Liver (tissue), 9 donors: ENCODE measurements around the gene ZGRF1. TPM values are rescaled to one million over a fixed set of nuclear protein-coding genes. Genes with fewer than 3 reads are reported as not detected.

Source experiments
- DNase-seq: peaks from one replicate; pipeline ENCODE4 v3.0.0-alpha.2; 2017; ENCODE audit warnings: low spot score
- H3K27ac ChIP-seq, 2 donors: one replicate each; pipeline ENCODE4 v1.7.0; 2013; ENCODE audit warnings: inconsistent platforms in 2 of 2, low read length in 2 of 2, control low read depth in 1 of 2, low read depth in 1 of 2, mild to moderate bottlenecking in 1 of 2
- H3K27me3 ChIP-seq, 4 donors: one replicate each; pipeline versions ENCODE4 v1.6.1 to v1.7.0; 2013; ENCODE audit warnings: low read length in 3 of 4, inconsistent platforms in 1 of 4, mild to moderate bottlenecking in 1 of 4, moderate library complexity in 1 of 4; ENCODE audit not compliant: control insufficient read depth in 4 of 4, insufficient read depth in 4 of 4
- H3K36me3 ChIP-seq, 4 donors: one replicate each; pipeline versions ENCODE4 v1.6.1 to v1.7.0; 2013; ENCODE audit warnings: low read length in 3 of 4, mild to moderate bottlenecking in 3 of 4, low read depth in 1 of 4, moderate library complexity in 1 of 4; ENCODE audit not compliant: control insufficient read depth in 4 of 4, insufficient read depth in 3 of 4
- H3K4me1 ChIP-seq, 4 donors: one replicate each; pipeline versions ENCODE4 v1.6.1 to v1.7.0; 2013; ENCODE audit warnings: low read length in 3 of 4, mild to moderate bottlenecking in 3 of 4, moderate library complexity in 1 of 4; ENCODE audit not compliant: control insufficient read depth in 4 of 4, insufficient read depth in 4 of 4
- H3K4me3 ChIP-seq, 3 donors: one replicate each; pipeline versions ENCODE4 v1.6.1 to v1.7.0; 2013; ENCODE audit warnings: low read length in 3 of 3, control low read depth in 1 of 3, low read depth in 1 of 3, mild to moderate bottlenecking in 1 of 3
- H3K9ac ChIP-seq, 2 donors: one replicate each; pipeline ENCODE4 v1.7.0; 2013; ENCODE audit warnings: low read length in 2 of 2, mild to moderate bottlenecking in 2 of 2, moderate library complexity in 2 of 2, control low read depth in 1 of 2, low read depth in 1 of 2
- H3K9me3 ChIP-seq, 4 donors: one replicate each; pipeline versions ENCODE4 v1.6.1 to v1.7.0; 2013; ENCODE audit warnings: low read length in 3 of 4; ENCODE audit not compliant: control insufficient read depth in 4 of 4
- EGR1 ChIP-seq, 2 donors: IDR thresholded peaks; 2 replicates each; pipeline ENCODE4 v1.6.1; 2016 to 2018; ENCODE audit warnings: antibody characterized with exemption in 2 of 2, low read depth in 2 of 2
- FOXA1 ChIP-seq: IDR thresholded peaks from 2 replicates; pipeline ENCODE4 v1.6.1; 2016; ENCODE audit warnings: antibody characterized with exemption
- FOXA2 ChIP-seq: IDR thresholded peaks from 2 replicates; pipeline ENCODE4 v1.6.1; 2016; ENCODE audit warnings: antibody characterized with exemption
- GABPA ChIP-seq, 2 donors: IDR thresholded peaks in 1 of 2; conservative IDR thresholded peaks in 1 of 2; 2 replicates each; pipeline ENCODE4 v1.6.1; 2016; ENCODE audit warnings: antibody characterized with exemption in 2 of 2, mild to moderate bottlenecking in 1 of 2, moderate library complexity in 1 of 2
- HNF4A ChIP-seq, 2 donors: conservative IDR thresholded peaks; 2 replicates each; pipeline ENCODE4 v1.6.1; 2016; ENCODE audit warnings: antibody characterized with exemption in 2 of 2, mild to moderate bottlenecking in 2 of 2
- HNF4G ChIP-seq: IDR thresholded peaks from 2 replicates; pipeline ENCODE4 v1.6.1; 2016; ENCODE audit warnings: antibody characterized with exemption
- JUND ChIP-seq, 2 donors: IDR thresholded peaks; 2 replicates each; pipeline ENCODE4 v1.6.1; 2016; ENCODE audit warnings: antibody characterized with exemption in 2 of 2
- NR2F2 ChIP-seq: IDR thresholded peaks from 2 replicates; pipeline ENCODE4 v1.6.1; 2016; ENCODE audit warnings: antibody characterized with exemption
- RAD21 ChIP-seq, 2 donors: IDR thresholded peaks; 2 replicates each; pipeline ENCODE4 v1.6.1; 2016; ENCODE audit warnings: antibody characterized with exemption in 2 of 2, mild to moderate bottlenecking in 2 of 2
- RXRA ChIP-seq, 2 donors: IDR thresholded peaks; 2 replicates each; pipeline ENCODE4 v1.6.1; 2017 to 2018; ENCODE audit warnings: antibody characterized with exemption in 2 of 2, mild to moderate bottlenecking in 1 of 2
- SP1 ChIP-seq: IDR thresholded peaks from 2 replicates; pipeline ENCODE4 v1.6.1; 2018; ENCODE audit warnings: antibody characterized with exemption, mild to moderate bottlenecking
- TAF1 ChIP-seq: conservative IDR thresholded peaks from 2 replicates; pipeline ENCODE4 v1.6.1; 2016; ENCODE audit warnings: antibody characterized with exemption, mild to moderate bottlenecking
- YY1 ChIP-seq: IDR thresholded peaks from 2 replicates; pipeline ENCODE4 v1.6.1; 2016; ENCODE audit warnings: antibody characterized with exemption, mild to moderate bottlenecking
- WGBS: extraction: QIAGEN DNeasy Blood & Tissue Kit; methylation state at CpG from one replicate; pipeline ENCODE4 v1.1.7; 2013; 5-methylcytosine and 5-hydroxymethylcytosine counted together
- polyA plus RNA-seq, 2 donors: library from polyadenylated mRNA; stranded (reverse) in 1 of 2; unstranded in 1 of 2; fragments of 200-250 nt in 1 of 2; fragments of >200 nt in 1 of 2; fragmentation: Nextera tagmentation in 1 of 2; extraction: Ambion mirVana in 1 of 2; gene quantifications; one replicate each; pipeline versions ENCODE4 v1.2.1 to v1.2.3, GENCODE V29; 2013 to 2015
- total RNA-seq, 2 donors: library from RNA; depleted of rRNA; stranded (reverse); fragments of >200 nt; gene quantifications; one replicate each; pipeline ENCODE4 v1.2.3, GENCODE V29; 2014
- TF ChIP-seq, protein P1 (sequence below): IDR thresholded peaks from 2 replicates; pipeline ENCODE4 v1.6.1; 2016; ENCODE audit warnings: antibody characterized with exemption
- TF ChIP-seq, protein P2 (sequence below): IDR thresholded peaks from 2 replicates; pipeline ENCODE4 v1.6.1; 2016; ENCODE audit warnings: antibody characterized with exemption
- TF ChIP-seq, protein P3 (sequence below): fragments of 150-350 bp; IDR thresholded peaks from 2 replicates; pipeline ENCODE4 v1.5.1; 2017; ENCODE audit warnings: improper control_type of control experiment, low read depth, low read length; ENCODE audit not compliant: missing input control
- TF ChIP-seq, protein P4 (sequence below): IDR thresholded peaks from 2 replicates; pipeline ENCODE4 v1.6.1; 2016; ENCODE audit warnings: antibody characterized with exemption
- TF ChIP-seq, protein P5 (sequence below): IDR thresholded peaks from 2 replicates; pipeline ENCODE4 v1.6.1; 2016; ENCODE audit warnings: antibody characterized with exemption, mild to moderate bottlenecking
- donor health status: healthy.
- donor health status: healthy.
- donor health status: healthy.
- donor health status: healthy.
- donor health status: healthy.

The ZGRF1 gene
- total and polyA plus RNA-seq, 4 donors = 0.38 to 12.7 (median 2.1) TPM

DNA sequence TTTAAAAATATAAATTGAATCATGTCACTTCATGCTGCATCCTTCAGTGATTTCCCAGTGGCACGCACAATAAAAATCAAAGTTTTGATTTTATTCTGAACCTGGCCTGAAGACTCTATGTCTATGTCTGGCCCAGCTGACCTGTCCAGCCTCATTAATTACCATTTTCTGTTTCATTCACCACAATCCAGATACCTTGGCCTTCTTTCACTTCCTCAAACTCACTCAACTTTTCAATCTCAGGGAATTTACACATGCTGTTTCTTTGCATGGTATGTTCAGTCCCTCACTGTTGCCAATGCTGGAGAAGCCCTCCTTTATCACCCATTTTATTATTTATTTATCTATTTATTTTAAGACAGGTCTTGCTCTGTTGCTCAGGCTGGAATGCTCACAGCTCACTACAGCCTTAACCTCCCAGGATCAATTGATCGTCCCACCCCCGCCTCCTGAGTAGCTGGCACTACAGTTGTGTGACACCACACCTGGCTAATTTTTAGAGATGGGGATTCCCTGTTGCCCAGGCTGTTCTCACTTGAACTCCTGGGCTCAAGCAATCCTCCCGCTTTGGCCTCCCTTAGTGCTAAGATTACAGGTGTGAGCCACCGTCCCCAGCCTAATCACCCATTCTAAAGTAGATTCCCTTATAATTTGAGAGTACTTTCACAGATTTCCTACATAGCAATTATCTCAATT is 43.1 kb downstream of the ZGRF1 start:
- peaks cover 0 to 2% (median 0%) of the 10 kb centered on the region in 4 donors for H3K9me3 ChIP-seq
- no peak overlapping the region for H3K27ac ChIP-seq
- TF ChIP-seq FOXA1 (no peak), FOXA2 (no peak), JUND (IDR thresholded peaks at IDR 0.05) (no peak), RAD21 (IDR thresholded peaks at IDR 0.05) (no peak), GABPA (IDR thresholded peaks at IDR 0.05 in 1 of 2, conservative IDR thresholded peaks at IDR 0.05 in 1 of 2) (no peak), RXRA (IDR thresholded peaks at IDR 0.05) (no peak), EGR1 (IDR thresholded peaks at IDR 0.05; ENCODE audit: low read depth in 2 of 2) (no peak), NR2F2 (no peak), HNF4A (conservative IDR thresholded peaks at IDR 0.05) (no peak), SP1 (no peak), HNF4G (no peak), TAF1 (no peak), YY1 (no peak)
- TF ChIP-seq, protein P1, sequence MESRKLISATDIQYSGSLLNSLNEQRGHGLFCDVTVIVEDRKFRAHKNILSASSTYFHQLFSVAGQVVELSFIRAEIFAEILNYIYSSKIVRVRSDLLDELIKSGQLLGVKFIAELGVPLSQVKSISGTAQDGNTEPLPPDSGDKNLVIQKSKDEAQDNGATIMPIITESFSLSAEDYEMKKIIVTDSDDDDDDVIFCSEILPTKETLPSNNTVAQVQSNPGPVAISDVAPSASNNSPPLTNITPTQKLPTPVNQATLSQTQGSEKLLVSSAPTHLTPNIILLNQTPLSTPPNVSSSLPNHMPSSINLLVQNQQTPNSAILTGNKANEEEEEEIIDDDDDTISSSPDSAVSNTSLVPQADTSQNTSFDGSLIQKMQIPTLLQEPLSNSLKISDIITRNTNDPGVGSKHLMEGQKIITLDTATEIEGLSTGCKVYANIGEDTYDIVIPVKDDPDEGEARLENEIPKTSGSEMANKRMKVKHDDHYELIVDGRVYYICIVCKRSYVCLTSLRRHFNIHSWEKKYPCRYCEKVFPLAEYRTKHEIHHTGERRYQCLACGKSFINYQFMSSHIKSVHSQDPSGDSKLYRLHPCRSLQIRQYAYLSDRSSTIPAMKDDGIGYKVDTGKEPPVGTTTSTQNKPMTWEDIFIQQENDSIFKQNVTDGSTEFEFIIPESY = no peak
- TF ChIP-seq, protein P2, sequence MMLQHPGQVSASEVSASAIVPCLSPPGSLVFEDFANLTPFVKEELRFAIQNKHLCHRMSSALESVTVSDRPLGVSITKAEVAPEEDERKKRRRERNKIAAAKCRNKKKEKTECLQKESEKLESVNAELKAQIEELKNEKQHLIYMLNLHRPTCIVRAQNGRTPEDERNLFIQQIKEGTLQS = no peak
- TF ChIP-seq, protein P3, sequence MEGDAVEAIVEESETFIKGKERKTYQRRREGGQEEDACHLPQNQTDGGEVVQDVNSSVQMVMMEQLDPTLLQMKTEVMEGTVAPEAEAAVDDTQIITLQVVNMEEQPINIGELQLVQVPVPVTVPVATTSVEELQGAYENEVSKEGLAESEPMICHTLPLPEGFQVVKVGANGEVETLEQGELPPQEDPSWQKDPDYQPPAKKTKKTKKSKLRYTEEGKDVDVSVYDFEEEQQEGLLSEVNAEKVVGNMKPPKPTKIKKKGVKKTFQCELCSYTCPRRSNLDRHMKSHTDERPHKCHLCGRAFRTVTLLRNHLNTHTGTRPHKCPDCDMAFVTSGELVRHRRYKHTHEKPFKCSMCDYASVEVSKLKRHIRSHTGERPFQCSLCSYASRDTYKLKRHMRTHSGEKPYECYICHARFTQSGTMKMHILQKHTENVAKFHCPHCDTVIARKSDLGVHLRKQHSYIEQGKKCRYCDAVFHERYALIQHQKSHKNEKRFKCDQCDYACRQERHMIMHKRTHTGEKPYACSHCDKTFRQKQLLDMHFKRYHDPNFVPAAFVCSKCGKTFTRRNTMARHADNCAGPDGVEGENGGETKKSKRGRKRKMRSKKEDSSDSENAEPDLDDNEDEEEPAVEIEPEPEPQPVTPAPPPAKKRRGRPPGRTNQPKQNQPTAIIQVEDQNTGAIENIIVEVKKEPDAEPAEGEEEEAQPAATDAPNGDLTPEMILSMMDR = no peak
- TF ChIP-seq, protein P4, sequence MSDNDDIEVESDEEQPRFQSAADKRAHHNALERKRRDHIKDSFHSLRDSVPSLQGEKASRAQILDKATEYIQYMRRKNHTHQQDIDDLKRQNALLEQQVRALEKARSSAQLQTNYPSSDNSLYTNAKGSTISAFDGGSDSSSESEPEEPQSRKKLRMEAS = no peak
- TF ChIP-seq, protein P5, sequence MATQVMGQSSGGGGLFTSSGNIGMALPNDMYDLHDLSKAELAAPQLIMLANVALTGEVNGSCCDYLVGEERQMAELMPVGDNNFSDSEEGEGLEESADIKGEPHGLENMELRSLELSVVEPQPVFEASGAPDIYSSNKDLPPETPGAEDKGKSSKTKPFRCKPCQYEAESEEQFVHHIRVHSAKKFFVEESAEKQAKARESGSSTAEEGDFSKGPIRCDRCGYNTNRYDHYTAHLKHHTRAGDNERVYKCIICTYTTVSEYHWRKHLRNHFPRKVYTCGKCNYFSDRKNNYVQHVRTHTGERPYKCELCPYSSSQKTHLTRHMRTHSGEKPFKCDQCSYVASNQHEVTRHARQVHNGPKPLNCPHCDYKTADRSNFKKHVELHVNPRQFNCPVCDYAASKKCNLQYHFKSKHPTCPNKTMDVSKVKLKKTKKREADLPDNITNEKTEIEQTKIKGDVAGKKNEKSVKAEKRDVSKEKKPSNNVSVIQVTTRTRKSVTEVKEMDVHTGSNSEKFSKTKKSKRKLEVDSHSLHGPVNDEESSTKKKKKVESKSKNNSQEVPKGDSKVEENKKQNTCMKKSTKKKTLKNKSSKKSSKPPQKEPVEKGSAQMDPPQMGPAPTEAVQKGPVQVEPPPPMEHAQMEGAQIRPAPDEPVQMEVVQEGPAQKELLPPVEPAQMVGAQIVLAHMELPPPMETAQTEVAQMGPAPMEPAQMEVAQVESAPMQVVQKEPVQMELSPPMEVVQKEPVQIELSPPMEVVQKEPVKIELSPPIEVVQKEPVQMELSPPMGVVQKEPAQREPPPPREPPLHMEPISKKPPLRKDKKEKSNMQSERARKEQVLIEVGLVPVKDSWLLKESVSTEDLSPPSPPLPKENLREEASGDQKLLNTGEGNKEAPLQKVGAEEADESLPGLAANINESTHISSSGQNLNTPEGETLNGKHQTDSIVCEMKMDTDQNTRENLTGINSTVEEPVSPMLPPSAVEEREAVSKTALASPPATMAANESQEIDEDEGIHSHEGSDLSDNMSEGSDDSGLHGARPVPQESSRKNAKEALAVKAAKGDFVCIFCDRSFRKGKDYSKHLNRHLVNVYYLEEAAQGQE = no peak
- no peaks in the 10 kb centered on the region for H3K27me3 ChIP-seq
- no peak overlapping the region for H3K4me3 ChIP-seq
- no peaks in the 10 kb centered on the region for H3K36me3 ChIP-seq
- H3K4me1 ChIP-seq = no peaks in the 10 kb centered on the region
- no peak overlapping the region for H3K9ac ChIP-seq
- over 99% methylated on average over 5 of the region's 5 CpGs for WGBS
- no peak for DNase-seq
